ENCODE measurements around the gene ANKZF1. TPM values are rescaled to one million over a fixed set of nuclear protein-coding genes. Genes with fewer than 3 reads are reported as not detected.

The ANKZF1 gene
- total and polyA plus RNA-seq, 10 of the 15 experiments (the other 5 are each of a cell fraction or from before 2014, with no cell fraction given): 3.1 to 104 (median 35.0) TPM

GRCh38 chr2:219253753-219254589 is 24.4 kb downstream of the ANKZF1 start, which contains the start of gene TUBA4A (continued):
- TF ChIP-seq ESRRA (IDR thresholded peaks at IDR 0.05; ENCODE audit: low read length): peak; percentile 55; the same call in 1 of the 2 replicates
- no peak for TF ChIP-seq IRF4 (IDR thresholded peaks at IDR 0.05; ENCODE audit: low read depth, low read length)
- peak; percentile 64; the same call in 1 of the 2 replicates for TF ChIP-seq CBFB (IDR thresholded peaks at IDR 0.05; ENCODE audit: low read depth)
- TF ChIP-seq, protein P1, sequence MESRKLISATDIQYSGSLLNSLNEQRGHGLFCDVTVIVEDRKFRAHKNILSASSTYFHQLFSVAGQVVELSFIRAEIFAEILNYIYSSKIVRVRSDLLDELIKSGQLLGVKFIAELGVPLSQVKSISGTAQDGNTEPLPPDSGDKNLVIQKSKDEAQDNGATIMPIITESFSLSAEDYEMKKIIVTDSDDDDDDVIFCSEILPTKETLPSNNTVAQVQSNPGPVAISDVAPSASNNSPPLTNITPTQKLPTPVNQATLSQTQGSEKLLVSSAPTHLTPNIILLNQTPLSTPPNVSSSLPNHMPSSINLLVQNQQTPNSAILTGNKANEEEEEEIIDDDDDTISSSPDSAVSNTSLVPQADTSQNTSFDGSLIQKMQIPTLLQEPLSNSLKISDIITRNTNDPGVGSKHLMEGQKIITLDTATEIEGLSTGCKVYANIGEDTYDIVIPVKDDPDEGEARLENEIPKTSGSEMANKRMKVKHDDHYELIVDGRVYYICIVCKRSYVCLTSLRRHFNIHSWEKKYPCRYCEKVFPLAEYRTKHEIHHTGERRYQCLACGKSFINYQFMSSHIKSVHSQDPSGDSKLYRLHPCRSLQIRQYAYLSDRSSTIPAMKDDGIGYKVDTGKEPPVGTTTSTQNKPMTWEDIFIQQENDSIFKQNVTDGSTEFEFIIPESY (IDR thresholded peaks at IDR 0.05): no peak
- TF ChIP-seq GABPA (IDR thresholded peaks at IDR 0.05; ENCODE audit: low read depth): no peak
- TF ChIP-seq POLR2AphosphoS2 (IDR thresholded peaks at IDR 0.05; ENCODE audit: low read depth, low read length): peak; percentile 98
- TF ChIP-seq MEF2B (IDR thresholded peaks at IDR 0.05; ENCODE audit: partially characterized antibody, poor library complexity, severe bottlenecking): peak; percentile 86
- peak; percentile 91 for TF ChIP-seq TAF1 (IDR thresholded peaks at IDR 0.05; ENCODE audit: borderline replicate concordance, low read depth, low read length)
- TF ChIP-seq EP300 (IDR thresholded peaks at IDR 0.05; ENCODE audit: borderline replicate concordance in 1 of 2, control insufficient read depth in 1 of 2, low read depth in 2 of 2, low read length in 2 of 2): 0 out of 4 replicates have a peak, but pooled peaks of 1 of the 2 experiments have one; percentile 23
- TF ChIP-seq NR2C1 (IDR thresholded peaks at IDR 0.05): no peak
- peak; percentile 13; the same call in 1 of the 2 replicates for TF ChIP-seq SIN3A (IDR thresholded peaks at IDR 0.05; ENCODE audit: low read depth, low read length)
- no peak for TF ChIP-seq FOS (IDR thresholded peaks at IDR 0.05; ENCODE audit: borderline replicate concordance, extremely low read depth, insufficient read length)
- TF ChIP-seq MTA2 (IDR thresholded peaks at IDR 0.05; ENCODE audit: low read depth): no peak
- TF ChIP-seq, protein P2, sequence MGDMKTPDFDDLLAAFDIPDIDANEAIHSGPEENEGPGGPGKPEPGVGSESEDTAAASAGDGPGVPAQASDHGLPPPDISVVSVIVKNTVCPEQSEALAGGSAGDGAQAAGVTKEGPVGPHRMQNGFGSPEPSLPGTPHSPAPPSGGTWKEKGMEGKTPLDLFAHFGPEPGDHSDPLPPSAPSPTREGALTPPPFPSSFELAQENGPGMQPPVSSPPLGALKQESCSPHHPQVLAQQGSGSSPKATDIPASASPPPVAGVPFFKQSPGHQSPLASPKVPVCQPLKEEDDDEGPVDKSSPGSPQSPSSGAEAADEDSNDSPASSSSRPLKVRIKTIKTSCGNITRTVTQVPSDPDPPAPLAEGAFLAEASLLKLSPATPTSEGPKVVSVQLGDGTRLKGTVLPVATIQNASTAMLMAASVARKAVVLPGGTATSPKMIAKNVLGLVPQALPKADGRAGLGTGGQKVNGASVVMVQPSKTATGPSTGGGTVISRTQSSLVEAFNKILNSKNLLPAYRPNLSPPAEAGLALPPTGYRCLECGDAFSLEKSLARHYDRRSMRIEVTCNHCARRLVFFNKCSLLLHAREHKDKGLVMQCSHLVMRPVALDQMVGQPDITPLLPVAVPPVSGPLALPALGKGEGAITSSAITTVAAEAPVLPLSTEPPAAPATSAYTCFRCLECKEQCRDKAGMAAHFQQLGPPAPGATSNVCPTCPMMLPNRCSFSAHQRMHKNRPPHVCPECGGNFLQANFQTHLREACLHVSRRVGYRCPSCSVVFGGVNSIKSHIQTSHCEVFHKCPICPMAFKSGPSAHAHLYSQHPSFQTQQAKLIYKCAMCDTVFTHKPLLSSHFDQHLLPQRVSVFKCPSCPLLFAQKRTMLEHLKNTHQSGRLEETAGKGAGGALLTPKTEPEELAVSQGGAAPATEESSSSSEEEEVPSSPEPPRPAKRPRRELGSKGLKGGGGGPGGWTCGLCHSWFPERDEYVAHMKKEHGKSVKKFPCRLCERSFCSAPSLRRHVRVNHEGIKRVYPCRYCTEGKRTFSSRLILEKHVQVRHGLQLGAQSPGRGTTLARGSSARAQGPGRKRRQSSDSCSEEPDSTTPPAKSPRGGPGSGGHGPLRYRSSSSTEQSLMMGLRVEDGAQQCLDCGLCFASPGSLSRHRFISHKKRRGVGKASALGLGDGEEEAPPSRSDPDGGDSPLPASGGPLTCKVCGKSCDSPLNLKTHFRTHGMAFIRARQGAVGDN (IDR thresholded peaks at IDR 0.05): peak; percentile 80
- no peak for TF ChIP-seq STAT3 (IDR thresholded peaks at IDR 0.05; ENCODE audit: low read depth, low read length)
- peak; percentile 97 for TF ChIP-seq POLR2A (IDR thresholded peaks at IDR 0.05; ENCODE audit: low read depth, low read length)
- no peak for TF ChIP-seq PBX3 (IDR thresholded peaks at IDR 0.05; ENCODE audit: insufficient replicate concordance, low read depth, low read length)
- no peak for TF ChIP-seq ELK1 (IDR thresholded peaks at IDR 0.05; ENCODE audit: low read depth, low read length)
